Measurements from ENCODE around the gene PFDN5. TPM values are rescaled to one million over a fixed set of nuclear protein-coding genes. Genes with fewer than 3 reads are reported as not detected.

The PFDN5 gene
- total RNA-seq (ENCODE audit: low replicate concordance): 425 and 443 TPM in 2 replicates

- Histone ChIP-seq H3K9ac (peak within 1 kb of the TSS; percentile 66), H3K27ac (no peak within 1 kb of the TSS), H3K27me3 (no peaks in the 10 kb centered on the region), H3F3A (ENCODE audit: low read depth) (peaks cover 63% of the 10 kb centered on the region), H2AFZ (replicated peaks) (peak within 1 kb of the TSS; percentile 79), H3K4me1 (peaks cover 16% of the 10 kb centered on the region), H3K79me2 (ENCODE audit: low read depth) (peaks cover 37% of the 10 kb centered on the region), H3K4me3 (peak within 1 kb of the TSS; percentile 71), H3K4me2 (peak within 1 kb of the TSS; percentile 91), H3K9me3 (ENCODE audit: low read depth) (no peaks in the 10 kb centered on the region), H4K20me1 (ENCODE audit: low read depth) (peaks cover 3% of the 10 kb centered on the region), H3K36me3 (no peaks in the 10 kb centered on the region)
- Mint-ChIP-seq H3K27ac (peak within 1 kb of the TSS; percentile 98), H3K9me3 (no peaks in the 10 kb centered on the region), H3K4me1 (peaks cover 39% of the 10 kb centered on the region), H3K27me3 (ENCODE audit: insufficient read depth, low read depth) (peaks cover 8% of the 10 kb centered on the region), H3K4me3 (peak within 1 kb of the TSS; percentile 100), H3K36me3 (peaks cover 33% of the 10 kb centered on the region)
- DNase-seq (ENCODE audit: low spot score): peak; percentile 92
- no peak for TF ChIP-seq EZH2 (IDR thresholded peaks at IDR 0.05)
- no peak for TF ChIP-seq CTCF (IDR thresholded peaks at IDR 0.05)
- TF ChIP-seq EZH2phosphoT487 (IDR thresholded peaks at IDR 0.05): no peak
These were observed at the start of gene PFDN5 for GRCh38 chr12:53295070-53295890. Gene PFDN5, plus strand, starts transcription at chr12:53295542. Its CDS starts 26 bp downstream, at chr12:53295568.

- peak overlapping the region; percentile 91 for H3K27ac Mint-ChIP-seq
- peaks cover 19% of the 10 kb centered on the region for H3F3A ChIP-seq (ENCODE audit: low read depth)
- no peaks in the 10 kb centered on the region for H4K20me1 ChIP-seq (ENCODE audit: low read depth)
- H3K4me3 ChIP-seq: peak overlapping the region; percentile 87
- no peaks in the 10 kb centered on the region for H3K27me3 ChIP-seq
- peaks cover 23% of the 10 kb centered on the region for H3K4me1 Mint-ChIP-seq
- H3K4me1 ChIP-seq: no peaks in the 10 kb centered on the region
- peaks cover 3% of the 10 kb centered on the region for H3K27me3 Mint-ChIP-seq (ENCODE audit: insufficient read depth, low read depth)
- H3K4me3 Mint-ChIP-seq: peak overlapping the region; percentile 96
- H3K9me3 Mint-ChIP-seq: no peaks in the 10 kb centered on the region
- peak overlapping the region; percentile 80 for H3K9ac ChIP-seq
- DNase-seq (ENCODE audit: low spot score): peak; percentile 96
- no peaks in the 10 kb centered on the region for H3K9me3 ChIP-seq (ENCODE audit: low read depth)
- H2AFZ ChIP-seq (replicated peaks): peak overlapping the region; percentile 94
- H3K36me3 Mint-ChIP-seq: no peaks in the 10 kb centered on the region
- no peaks in the 10 kb centered on the region for H3K36me3 ChIP-seq
- peak overlapping the region; percentile 89 for H3K4me2 ChIP-seq
- no peak overlapping the region for H3K27ac ChIP-seq
- peaks cover 15% of the 10 kb centered on the region for H3K79me2 ChIP-seq (ENCODE audit: low read depth)
- peak; percentile 31 for TF ChIP-seq CTCF (IDR thresholded peaks at IDR 0.05)
- TF ChIP-seq EZH2phosphoT487 (IDR thresholded peaks at IDR 0.05): peak; percentile 25
- TF ChIP-seq EZH2 (IDR thresholded peaks at IDR 0.05): no peak
These were observed 43.6 kb upstream of the PFDN5 start for GRCh38 chr12:53251477-53252348.

- H4K20me1 ChIP-seq (ENCODE audit: low read depth): no peaks in the 10 kb centered on the region
- peak overlapping the region; percentile 80 for H3K9ac ChIP-seq
- no peaks in the 10 kb centered on the region for H3K4me1 ChIP-seq
- H3K36me3 ChIP-seq: no peaks in the 10 kb centered on the region
- Mint-ChIP-seq H3K4me1 (peaks cover 23% of the 10 kb centered on the region), H3K27me3 (ENCODE audit: insufficient read depth, low read depth) (peaks cover 3% of the 10 kb centered on the region), H3K36me3 (no peaks in the 10 kb centered on the region), H3K9me3 (no peaks in the 10 kb centered on the region), H3K4me3 (peak overlapping the region; percentile 96), H3K27ac (peak overlapping the region; percentile 69)
- peaks cover 15% of the 10 kb centered on the region for H3K79me2 ChIP-seq (ENCODE audit: low read depth)
- TF ChIP-seq EZH2 (IDR thresholded peaks at IDR 0.05): no peak
- no peak for TF ChIP-seq EZH2phosphoT487 (IDR thresholded peaks at IDR 0.05)
- no peak for TF ChIP-seq CTCF (IDR thresholded peaks at IDR 0.05)
- no peak for DNase-seq (ENCODE audit: low spot score)
- H3K27me3 ChIP-seq: no peaks in the 10 kb centered on the region
- H3K27ac ChIP-seq: no peak overlapping the region
- peak overlapping the region; percentile 87 for H3K4me3 ChIP-seq
- H3F3A ChIP-seq (ENCODE audit: low read depth): peaks cover 19% of the 10 kb centered on the region
- H3K9me3 ChIP-seq (ENCODE audit: low read depth): no peaks in the 10 kb centered on the region
- H3K4me2 ChIP-seq: peak overlapping the region; percentile 89
- peak overlapping the region; percentile 94 for H2AFZ ChIP-seq (replicated peaks)
These were observed 42.9 kb upstream of the PFDN5 start for GRCh38 chr12:53252349-53252916.

Data from neural progenitor cell (in vitro differentiated cells).